Keratinocyte (primary cell): ENCODE results near the gene TAOK2. TPM values are rescaled to one million over a fixed set of nuclear protein-coding genes. Genes with fewer than 3 reads are reported as not detected.
"Not testable (repeated sequence)": the region's sequence is repeated elsewhere in the genome, so short reads cannot be mapped to it uniquely, and the experiment has no call there.

Experiments
- DNase-seq: peaks from one replicate; pipeline ENCODE4 v3.0.0-alpha.2; 2011; ENCODE audit warnings: low read depth, missing footprints, low spot score
- FAIRE-seq: peaks from 2 replicates; lab custom pipeline; 2011; peaks lifted over from hg19 to GRCh38; lab: Jason Lieb, UNC
- H2AFZ ChIP-seq: 2 replicates; pipeline ENCODE4 v1.6.0; 2012; ENCODE audit warnings: low read length, control low read depth, inconsistent platforms; ENCODE audit not compliant: control insufficient read depth
- H3K27ac ChIP-seq: 2 replicates; pipeline ENCODE4 v1.5.1; 2011; ENCODE audit warnings: low read length; ENCODE audit not compliant: control insufficient read depth, insufficient read depth
- H3K27me3 ChIP-seq: 3 replicates; pipeline ENCODE4 v1.6.0; 2011; ENCODE audit warnings: low read length; ENCODE audit not compliant: control insufficient read depth, insufficient read depth; ENCODE audit errors: extremely low read depth
- H3K36me3 ChIP-seq, 2 experiments: 2 replicates in 1 of 2; 3 replicates in 1 of 2; pipeline ENCODE4 v1.5.1; 2011; ENCODE audit warnings: low read length in 2 of 2, mild to moderate bottlenecking in 1 of 2; ENCODE audit not compliant: control insufficient read depth in 2 of 2, insufficient read depth in 2 of 2; ENCODE audit errors: extremely low read depth in 1 of 2
- H3K4me1 ChIP-seq: 3 replicates; pipeline ENCODE4 v1.5.1; 2011; ENCODE audit warnings: low read length; ENCODE audit not compliant: control insufficient read depth, insufficient read depth; ENCODE audit errors: extremely low read depth
- H3K4me2 ChIP-seq: 3 replicates; pipeline ENCODE4 v1.6.0; 2011; ENCODE audit warnings: low read depth, low read length; ENCODE audit not compliant: control insufficient read depth, insufficient read depth; ENCODE audit errors: extremely low read depth
- H3K4me3 ChIP-seq, 3 experiments: fragments of 200-600 bp in 1 of 3; sonication (generic) in 1 of 3; 2 replicates in 2 of 3; 3 replicates in 1 of 3; pipeline ENCODE4 v1.5.1; 2011 to 2016; ENCODE audit warnings: low read length in 3 of 3, mild to moderate bottlenecking in 3 of 3, control low read depth in 2 of 3, inconsistent platforms in 1 of 3, low read depth in 1 of 3, mixed read lengths in 1 of 3, mixed run types in 1 of 3, moderate library complexity in 1 of 3; ENCODE audit not compliant: control insufficient read depth in 2 of 3, insufficient read depth in 2 of 3; ENCODE audit errors: extremely low read depth in 1 of 3
- H3K79me2 ChIP-seq: 2 replicates; pipeline ENCODE4 v1.6.0; 2012; ENCODE audit warnings: low read length; ENCODE audit not compliant: control insufficient read depth, insufficient read depth
- H3K9ac ChIP-seq: 3 replicates; pipeline ENCODE4 v1.6.0; 2011; ENCODE audit warnings: low read length; ENCODE audit not compliant: control insufficient read depth, insufficient read depth; ENCODE audit errors: extremely low read depth
- H3K9me1 ChIP-seq: 3 replicates; pipeline ENCODE4 v1.6.0; 2011; ENCODE audit warnings: low read length; ENCODE audit not compliant: control insufficient read depth, insufficient read depth; ENCODE audit errors: extremely low read depth
- H3K9me3 ChIP-seq: 2 replicates; pipeline ENCODE4 v1.5.1; 2012; ENCODE audit warnings: low read depth, low read length; ENCODE audit not compliant: control insufficient read depth
- H4K20me1 ChIP-seq: 3 replicates; pipeline ENCODE4 v1.6.0; 2011; ENCODE audit warnings: low read length; ENCODE audit not compliant: control insufficient read depth, insufficient read depth; ENCODE audit errors: extremely low read depth
- EZH2 ChIP-seq: IDR thresholded peaks from one replicate; pipeline ENCODE4 v1.6.1; 2012; ENCODE audit warnings: inconsistent platforms, mild to moderate bottlenecking, low read length, moderate library complexity
- dilution Hi-C: fragments of 300-500 bp; cut with MboI; formaldehyde crosslinking; loops from one replicate; pipeline ENCODE4 v1.7.0; 2020; ENCODE audit warnings: low sequenced_read_pairs; ENCODE audit not compliant: extremely low pct_ligation_motif_present
- polyA plus RNA-seq, 5 experiments: library from polyadenylated mRNA; depleted of rRNA in 3 of 5; stranded (reverse) in 3 of 5; stranded (forward) in 1 of 5; unstranded in 1 of 5; fragments of >200 nt; gene quantifications; 1 replicate in 1 of 5; 2 replicates in 3 of 5; 3 replicates in 1 of 5; pipeline versions ENCODE4 v1.2.1 to v1.2.3, GENCODE V29; 2011 to 2012; ENCODE audit warnings: missing spikeins in 2 of 5, low read depth in 1 of 5, low replicate concordance in 1 of 5
- TF ChIP-seq, protein P1 (sequence below), 3 experiments: IDR thresholded peaks in 1 of 3; conservative IDR thresholded peaks in 1 of 3; optimal IDR thresholded peaks in 1 of 3; 2 replicates in 2 of 3; 3 replicates in 1 of 3; pipeline versions ENCODE3 to v1.5.1; 2011; ENCODE audit warnings: low read length in 3 of 3, mild to moderate bottlenecking in 3 of 3, moderate library complexity in 2 of 3, control low read depth in 1 of 3, inconsistent platforms in 1 of 3; ENCODE audit not compliant: insufficient read depth in 2 of 3; ENCODE audit errors: extremely low read depth in 1 of 3

Gene TAOK2
- polyA plus RNA-seq, 1 donor (not counting 4 experiments of a cell fraction or from before 2014, with no cell fraction given), result 13.8 TPM

DNA sequence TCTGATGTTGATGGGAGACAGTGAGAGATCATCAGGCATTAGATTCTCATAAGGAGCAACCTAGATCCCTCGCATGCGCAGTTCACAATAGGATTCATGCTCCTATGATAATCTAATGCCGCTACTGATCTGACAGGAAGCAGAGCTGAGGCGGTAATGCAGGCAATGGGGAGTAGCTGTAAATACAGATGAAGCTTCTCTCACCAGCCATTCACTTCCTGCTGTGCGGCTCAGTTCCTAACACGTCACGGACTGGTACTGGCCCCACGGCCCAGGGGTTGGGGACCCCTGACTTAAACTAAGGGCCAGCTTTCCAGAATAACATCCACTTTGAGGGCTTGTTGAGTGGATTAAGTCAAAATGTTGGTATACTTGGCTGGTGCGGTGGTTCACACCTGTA is 14.4 kb upstream of the TAOK2 start:
- H3K4me2 ChIP-seq, result no peak overlapping the region
- DNase-seq, result no peak
- dilution Hi-C loops, result no loop called here

GRCh38 chr16:29959821-29960220 is 13.8 kb upstream of the TAOK2 start:
- H3K9me3 ChIP-seq, H3K79me2 ChIP-seq, DNase-seq, dilution Hi-C loops, H3K4me2 ChIP-seq, H4K20me1 ChIP-seq, H2AFZ ChIP-seq, FAIRE-seq, H3K9ac ChIP-seq, H3K36me3 ChIP-seq, H3K27ac ChIP-seq, H3K9me1 ChIP-seq, H3K4me3 ChIP-seq, H3K27me3 ChIP-seq: not testable (repeated sequence)
- H3K4me1 ChIP-seq, result peaks cover 10% of the 10 kb centered on the region

More for the DNA sequence above, 14.4 kb upstream of the TAOK2 start:
- Histone ChIP-seq H3K9ac (no peak overlapping the region), H3K4me3 (no peak overlapping the region), H3K9me3 (no peaks in the 10 kb centered on the region), H3K9me1 (no peaks in the 10 kb centered on the region), H3K79me2 (no peaks in the 10 kb centered on the region), H3K36me3 (no peaks in the 10 kb centered on the region), H3K27ac (no peak overlapping the region), H3K27me3 (no peaks in the 10 kb centered on the region), H3K4me1 (peaks cover 10% of the 10 kb centered on the region), H4K20me1 (no peaks in the 10 kb centered on the region), H2AFZ (no peak overlapping the region)
- TF ChIP-seq, protein P1, sequence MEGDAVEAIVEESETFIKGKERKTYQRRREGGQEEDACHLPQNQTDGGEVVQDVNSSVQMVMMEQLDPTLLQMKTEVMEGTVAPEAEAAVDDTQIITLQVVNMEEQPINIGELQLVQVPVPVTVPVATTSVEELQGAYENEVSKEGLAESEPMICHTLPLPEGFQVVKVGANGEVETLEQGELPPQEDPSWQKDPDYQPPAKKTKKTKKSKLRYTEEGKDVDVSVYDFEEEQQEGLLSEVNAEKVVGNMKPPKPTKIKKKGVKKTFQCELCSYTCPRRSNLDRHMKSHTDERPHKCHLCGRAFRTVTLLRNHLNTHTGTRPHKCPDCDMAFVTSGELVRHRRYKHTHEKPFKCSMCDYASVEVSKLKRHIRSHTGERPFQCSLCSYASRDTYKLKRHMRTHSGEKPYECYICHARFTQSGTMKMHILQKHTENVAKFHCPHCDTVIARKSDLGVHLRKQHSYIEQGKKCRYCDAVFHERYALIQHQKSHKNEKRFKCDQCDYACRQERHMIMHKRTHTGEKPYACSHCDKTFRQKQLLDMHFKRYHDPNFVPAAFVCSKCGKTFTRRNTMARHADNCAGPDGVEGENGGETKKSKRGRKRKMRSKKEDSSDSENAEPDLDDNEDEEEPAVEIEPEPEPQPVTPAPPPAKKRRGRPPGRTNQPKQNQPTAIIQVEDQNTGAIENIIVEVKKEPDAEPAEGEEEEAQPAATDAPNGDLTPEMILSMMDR (optimal IDR thresholded peaks at IDR 0.05 in 1 of 3, IDR thresholded peaks at IDR 0.05 in 1 of 3, conservative IDR thresholded peaks at IDR 0.05 in 1 of 3; ENCODE audit: extremely low read depth in 1 of 3, insufficient read depth in 2 of 3, low read length in 3 of 3), result no peak
- TF ChIP-seq EZH2, result no peak
- FAIRE-seq, result no peak

DNA sequence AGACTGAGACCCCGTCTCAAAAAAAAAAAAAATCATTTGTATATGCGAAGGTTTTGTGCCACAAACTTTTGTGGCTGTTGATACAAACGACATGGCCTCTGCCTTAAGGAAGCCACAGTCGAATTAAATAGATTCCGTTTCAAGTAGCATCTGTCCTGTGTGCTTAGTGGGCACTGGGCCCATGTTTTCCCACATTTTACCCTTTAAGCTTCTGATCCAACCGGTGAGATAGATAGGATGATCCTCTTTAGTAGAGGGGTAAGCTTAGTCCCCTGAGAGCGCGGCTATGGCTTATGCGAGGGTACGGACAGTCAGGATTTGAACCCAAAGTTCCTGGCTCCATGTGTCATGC is 12.6 kb upstream of the TAOK2 start:
- FAIRE-seq, result no peak
- H3K27me3 ChIP-seq, result no peaks in the 10 kb centered on the region
- H3K4me3 ChIP-seq, result peak overlapping the region; percentile 67 to 79 (median 72)
- DNase-seq, result no peak
- H3K27ac ChIP-seq, result no peak overlapping the region
- TF ChIP-seq, protein P1 (optimal IDR thresholded peaks at IDR 0.05 in 1 of 3, IDR thresholded peaks at IDR 0.05 in 1 of 3, conservative IDR thresholded peaks at IDR 0.05 in 1 of 3; ENCODE audit: extremely low read depth in 1 of 3, insufficient read depth in 2 of 3, low read length in 3 of 3), result no peak
- no peak for TF ChIP-seq EZH2
- H4K20me1 ChIP-seq, result no peaks in the 10 kb centered on the region
- peak overlapping the region; percentile 95 for H2AFZ ChIP-seq
- no peaks in the 10 kb centered on the region for H3K9me3 ChIP-seq
- no peaks in the 10 kb centered on the region for H3K9me1 ChIP-seq
- no peaks in the 10 kb centered on the region for H3K79me2 ChIP-seq
- H3K4me2 ChIP-seq, result peak overlapping the region; percentile 96
- dilution Hi-C loops, result no loop called here
- peak overlapping the region; percentile 82 for H3K9ac ChIP-seq
- peaks cover 0 to 3% of the 10 kb centered on the region in 2 experiments for H3K36me3 ChIP-seq
- H3K4me1 ChIP-seq, result peaks cover 10% of the 10 kb centered on the region
